CD14-positive monocyte (primary cell): ENCODE data around the gene NFE2L3. TPM values are rescaled to one million over a fixed set of nuclear protein-coding genes. Genes with fewer than 3 reads are reported as not detected.

Experiments
- DNase-seq, 3 donors: peaks; one replicate each; pipeline ENCODE4 v3.0.0-alpha.2; 2011 to 2022
- H2AFZ ChIP-seq: 2 replicates; pipeline ENCODE4 v1.6.0; 2012; ENCODE audit warnings: mild to moderate bottlenecking, low read depth, low read length, inconsistent platforms; ENCODE audit not compliant: insufficient read depth, poor library complexity, severe bottlenecking
- H3K27ac ChIP-seq, 2 donors: 1 replicate in 1 of 2; 2 replicates in 1 of 2; pipeline ENCODE4 v1.5.1; 2012 to 2013; ENCODE audit warnings: low read length in 2 of 2, control low read depth in 1 of 2, inconsistent platforms in 1 of 2, low read depth in 1 of 2, mild to moderate bottlenecking in 1 of 2
- H3K27me3 ChIP-seq, 2 donors: one replicate each; pipeline versions ENCODE4 v1.6.0 to v1.6.1; 2011 to 2013; ENCODE audit warnings: low read length in 2 of 2; ENCODE audit not compliant: control insufficient read depth in 2 of 2, insufficient read depth in 2 of 2
- H3K36me3 ChIP-seq, 2 donors: replicated peaks in 1 of 2; 1 replicate in 1 of 2; 2 replicates in 1 of 2; pipeline versions ENCODE4 v1.5.1 to v1.6.1; 2012 to 2013; ENCODE audit warnings: low read length in 2 of 2, control low read depth in 1 of 2, inconsistent platforms in 1 of 2, mild to moderate bottlenecking in 1 of 2; ENCODE audit not compliant: insufficient read depth in 2 of 2, control insufficient read depth in 1 of 2
- H3K4me1 ChIP-seq, 2 donors: 1 replicate in 1 of 2; 2 replicates in 1 of 2; pipeline versions ENCODE4 v1.5.1 to v1.6.1; 2012 to 2013; ENCODE audit warnings: low read length in 2 of 2, control low read depth in 1 of 2, inconsistent platforms in 1 of 2, mild to moderate bottlenecking in 1 of 2, moderate library complexity in 1 of 2; ENCODE audit not compliant: insufficient read depth in 2 of 2, control insufficient read depth in 1 of 2
- H3K4me2 ChIP-seq: replicated peaks from 2 replicates; pipeline ENCODE3; 2012; ENCODE audit warnings: low read length, moderate library complexity, mild to moderate bottlenecking; ENCODE audit not compliant: poor library complexity, severe bottlenecking; ENCODE audit errors: extremely low read depth
- H3K4me3 ChIP-seq, 3 experiments: fragments of 200-600 bp in 1 of 3; sonication (generic) in 1 of 3; replicated peaks in 1 of 3; 1 replicate in 2 of 3; 2 replicates in 1 of 3; pipeline ENCODE4 v1.5.1; 2011 to 2013; ENCODE audit warnings: low read length in 3 of 3, mild to moderate bottlenecking in 3 of 3, control low read depth in 2 of 3, low read depth in 2 of 3, inconsistent platforms in 1 of 3, moderate library complexity in 1 of 3
- H3K79me2 ChIP-seq: 2 replicates; pipeline ENCODE4 v1.6.0; 2012; ENCODE audit warnings: mild to moderate bottlenecking, control low read depth, inconsistent platforms, low read length, moderate library complexity; ENCODE audit not compliant: insufficient read depth
- H3K9ac ChIP-seq: 2 replicates; pipeline ENCODE4 v1.6.0; 2017; ENCODE audit warnings: low read length, mild to moderate bottlenecking; ENCODE audit not compliant: insufficient read depth, poor library complexity, severe bottlenecking
- H3K9me3 ChIP-seq, 2 donors: replicated peaks in 1 of 2; 1 replicate in 1 of 2; 2 replicates in 1 of 2; pipeline versions ENCODE4 v1.5.1 to v1.6.1; 2012 to 2013; ENCODE audit warnings: low read length in 2 of 2, control low read depth in 1 of 2; ENCODE audit not compliant: control insufficient read depth in 1 of 2, insufficient read depth in 1 of 2
- H4K20me1 ChIP-seq: 2 replicates; pipeline ENCODE4 v1.6.0; 2012; ENCODE audit warnings: mild to moderate bottlenecking, low read length, control low read depth, moderate library complexity; ENCODE audit not compliant: insufficient read depth
- H3K27ac Mint-ChIP-seq, 7 donors: one replicate each; pipeline ENCODE4 v1.8.0; 2020; ENCODE audit warnings: mild to moderate bottlenecking in 7 of 7, mixed read lengths in 7 of 7, moderate library complexity in 6 of 7, inconsistent platforms in 2 of 7
- H3K27me3 Mint-ChIP-seq, 3 donors: one replicate each; pipeline ENCODE4 v1.8.0; 2021 to 2022; ENCODE audit warnings: low read depth in 3 of 3, mild to moderate bottlenecking in 3 of 3, mixed read lengths in 3 of 3, moderate library complexity in 3 of 3, inconsistent platforms in 1 of 3
- H3K36me3 Mint-ChIP-seq, 2 donors: one replicate each; pipeline ENCODE4 v1.8.0; 2020; ENCODE audit warnings: mixed read lengths in 2 of 2, inconsistent platforms in 1 of 2, mild to moderate bottlenecking in 1 of 2
- H3K4me1 Mint-ChIP-seq: one replicate; pipeline ENCODE4 v1.8.0; 2020; ENCODE audit warnings: mild to moderate bottlenecking, mixed read lengths
- H3K4me3 Mint-ChIP-seq, 2 donors: one replicate each; pipeline ENCODE4 v1.8.0; 2020; ENCODE audit warnings: mild to moderate bottlenecking in 2 of 2, mixed read lengths in 2 of 2, moderate library complexity in 1 of 2
- H3K9me3 Mint-ChIP-seq, 7 donors: one replicate each; pipeline ENCODE4 v1.8.0; 2020 to 2022; ENCODE audit warnings: mixed read lengths in 7 of 7, mild to moderate bottlenecking in 6 of 7, moderate library complexity in 6 of 7, inconsistent platforms in 2 of 7
- CTCF ChIP-seq: fragments of 200-600 bp; IDR thresholded peaks from one replicate; pipeline ENCODE4 v1.8.0; 2022; ENCODE audit warnings: antibody characterized with exemption, mild to moderate bottlenecking
- WGBS: methylation state at CpG from one replicate; pipeline ENCODE4 v1.1.5; 2013; ENCODE audit warnings: missing lambda C conversion rate; ENCODE audit not compliant: insufficient coverage; 5-methylcytosine and 5-hydroxymethylcytosine counted together
- intact Hi-C, 2 donors: fragments of 100-400 bp; cut with micrococcal nuclease; formaldehyde crosslinking; loops; one replicate each; pipeline versions ENCODE4 v1.15.0 to v1.15.1; 2023
- polyA plus RNA-seq, 3 donors: library from polyadenylated mRNA; depleted of rRNA in 1 of 3; unstranded in 2 of 3; stranded (reverse) in 1 of 3; fragments of 300-500 nt in 2 of 3; fragments of >200 nt in 1 of 3; fragmentation: Illumina TruSeq in 2 of 3; gene quantifications; 1 replicate in 2 of 3; 2 replicates in 1 of 3; pipeline ENCODE4 v1.2.3, GENCODE V29; 2012 to 2021

NFE2L3 gene
- polyA plus RNA-seq, 3 donors: 4.4 to 17.2 (median 10.6) TPM

GRCh38 chr7:26167303-26167934, 15.4 kb downstream of the NFE2L3 start:
- no peak overlapping the region for H3K9ac ChIP-seq
- no peak overlapping the region for H3K4me2 ChIP-seq
- H3K27me3 ChIP-seq: no peaks in the 10 kb centered on the region
- H3K36me3 ChIP-seq: peaks cover 0 to 3% of the 10 kb centered on the region in 2 donors
- H3K4me3 ChIP-seq: no peak overlapping the region
- no CpG with 5 or more reads among the region's 3 CpGs for WGBS
- peaks cover 3% of the 10 kb centered on the region for H4K20me1 ChIP-seq
- Mint-ChIP-seq H3K27ac (no peak overlapping the region), H3K9me3 (peaks cover 0 to 6% (median 0%) of the 10 kb centered on the region in 7 donors), H3K27me3 (peaks cover 0 to 7% (median 0%) of the 10 kb centered on the region in 3 donors), H3K4me1 (peaks cover 10% of the 10 kb centered on the region), H3K36me3 (peaks cover 2 to 9% of the 10 kb centered on the region in 2 donors), H3K4me3 (no peak overlapping the region)
- H3K4me1 ChIP-seq: peaks cover 0 to 6% of the 10 kb centered on the region in 2 donors
- H2AFZ ChIP-seq: no peak overlapping the region
- no peaks in the 10 kb centered on the region for H3K9me3 ChIP-seq
- no peak for DNase-seq
- no peak for TF ChIP-seq CTCF
- H3K27ac ChIP-seq: no peak overlapping the region
- H3K79me2 ChIP-seq: no peaks in the 10 kb centered on the region
- intact Hi-C loops: no loop called here

GRCh38 chr7:26168458-26169023, 16.5 kb downstream of the NFE2L3 start:
- intact Hi-C loops: no loop called here
- Mint-ChIP-seq H3K4me1 (peaks cover 10% of the 10 kb centered on the region), H3K27ac (no peak overlapping the region), H3K4me3 (no peak overlapping the region), H3K36me3 (peaks cover 2 to 9% of the 10 kb centered on the region in 2 donors), H3K9me3 (peaks cover 0 to 6% (median 0%) of the 10 kb centered on the region in 7 donors), H3K27me3 (peaks cover 0 to 4% (median 0%) of the 10 kb centered on the region in 3 donors)
- WGBS: 100% methylated on average over 1 of the region's 6 CpGs
- no peak overlapping the region for H3K4me2 ChIP-seq
- no peak overlapping the region for H2AFZ ChIP-seq
- H3K9me3 ChIP-seq: no peaks in the 10 kb centered on the region
- peaks cover 3% of the 10 kb centered on the region for H4K20me1 ChIP-seq
- H3K27me3 ChIP-seq: no peaks in the 10 kb centered on the region
- TF ChIP-seq CTCF: no peak
- H3K9ac ChIP-seq: no peak overlapping the region
- peaks cover 0 to 6% of the 10 kb centered on the region in 2 donors for H3K4me1 ChIP-seq
- no peak overlapping the region for H3K27ac ChIP-seq
- H3K36me3 ChIP-seq: peaks cover 0 to 3% of the 10 kb centered on the region in 2 donors
- H3K4me3 ChIP-seq: no peak overlapping the region
- H3K79me2 ChIP-seq: no peaks in the 10 kb centered on the region
- DNase-seq: no peak
